H1 (cell line): ENCODE data around the gene TRABD. TPM values are rescaled to one million over a fixed set of nuclear protein-coding genes. Genes with fewer than 3 reads are reported as not detected.

Experiments used
- CTCF ChIA-PET: fragments of 300-600 bp; sonication (Branson Sonifier 250); formaldehyde crosslinking; loops from one replicate; lab custom pipeline; 2021; ENCODE audit not compliant: partially characterized antibody; lab: Charles Lee
- POLR2A ChIA-PET: fragments of 300-600 bp; sonication (Branson Sonifier 250); formaldehyde crosslinking; loops from one replicate; lab custom pipeline; 2021; ENCODE audit warnings: inconsistent platforms; ENCODE audit not compliant: partially characterized antibody; lab: Charles Lee
- DNase-seq, 2 experiments: peaks; one replicate each; pipeline versions ENCODE4 v3.0.0 to v3.0.0-alpha.2; 2010 to 2022; ENCODE audit warnings: low spot score in 2 of 2, low read depth in 1 of 2, mixed read lengths in 1 of 2
- FAIRE-seq: peaks from 2 replicates; lab custom pipeline; 2011; peaks lifted over from hg19 to GRCh38; lab: Jason Lieb, UNC
- H2AFZ ChIP-seq: 2 replicates; pipeline ENCODE4 v1.8.1; 2012; ENCODE audit warnings: low read length, inconsistent platforms
- H2AK5ac ChIP-seq: 2 replicates; pipeline ENCODE4 v1.6.1; 2013; ENCODE audit warnings: low read depth, low read length
- H2BK120ac ChIP-seq: replicated peaks from 2 replicates; pipeline ENCODE3; 2013; ENCODE audit warnings: low read depth, low read length, inconsistent platforms
- H2BK12ac ChIP-seq: 2 replicates; pipeline ENCODE4 v1.6.1; 2013; ENCODE audit warnings: low read depth, low read length
- H2BK15ac ChIP-seq: 2 replicates; pipeline ENCODE4 v1.6.1; 2013; ENCODE audit warnings: low read length
- H2BK20ac ChIP-seq: 2 replicates; pipeline ENCODE4 v1.6.1; 2013; ENCODE audit warnings: low read length
- H2BK5ac ChIP-seq: 2 replicates; pipeline ENCODE4 v1.6.1; 2013; ENCODE audit warnings: low read depth, low read length
- H3K14ac ChIP-seq: 2 replicates; pipeline ENCODE4 v1.6.1; 2013; ENCODE audit warnings: inconsistent platforms; ENCODE audit not compliant: insufficient read length
- H3K18ac ChIP-seq: 2 replicates; pipeline ENCODE4 v1.6.1; 2013; ENCODE audit warnings: low read length; ENCODE audit errors: extremely low read depth
- H3K23ac ChIP-seq: 2 replicates; pipeline ENCODE4 v1.6.1; 2013; ENCODE audit warnings: inconsistent platforms; ENCODE audit not compliant: insufficient read length
- H3K23me2 ChIP-seq: 2 replicates; pipeline ENCODE4 v1.6.1; 2013; ENCODE audit warnings: low read depth, low read length
- H3K27ac ChIP-seq: 2 replicates; pipeline ENCODE4 v1.6.1; 2011; ENCODE audit warnings: low read depth, low read length, inconsistent platforms
- H3K27me3 ChIP-seq, 4 experiments: replicated peaks in 1 of 4; 1 replicate in 1 of 4; 2 replicates in 3 of 4; pipeline versions ENCODE4 v1.6.1 to v1.8.1; 2011 to 2013; ENCODE audit warnings: low read length in 3 of 4, mild to moderate bottlenecking in 3 of 4, inconsistent platforms in 2 of 4, mixed read lengths in 2 of 4, moderate library complexity in 1 of 4; ENCODE audit not compliant: control insufficient read depth in 3 of 4, insufficient read depth in 3 of 4; ENCODE audit errors: extremely low read depth in 1 of 4
- H3K36me3 ChIP-seq, 4 experiments: 2 replicates each; pipeline versions ENCODE4 v1.6.1 to v1.8.1; 2011 to 2013; ENCODE audit warnings: mild to moderate bottlenecking in 4 of 4, low read length in 3 of 4, moderate library complexity in 2 of 4, control low read depth in 1 of 4, inconsistent platforms in 1 of 4; ENCODE audit not compliant: insufficient read depth in 4 of 4, control insufficient read depth in 2 of 4
- H3K4ac ChIP-seq: replicated peaks from 2 replicates; pipeline ENCODE3; 2013; ENCODE audit warnings: low read length, low read depth, mixed read lengths, inconsistent platforms; ENCODE audit not compliant: insufficient read length
- H3K4me1 ChIP-seq, 4 experiments: replicated peaks in 1 of 4; 1 replicate in 1 of 4; 2 replicates in 3 of 4; pipeline versions ENCODE4 v1.6.1 to v1.8.1; 2011 to 2013; ENCODE audit warnings: low read length in 3 of 4, inconsistent platforms in 2 of 4, mixed read lengths in 1 of 4; ENCODE audit not compliant: insufficient read depth in 4 of 4, control insufficient read depth in 3 of 4
- H3K4me2 ChIP-seq, 2 experiments: 2 replicates each; pipeline versions ENCODE4 v1.6.1 to v1.8.1; 2011 to 2013; ENCODE audit warnings: low read depth in 2 of 2, low read length in 2 of 2, control low read depth in 1 of 2, inconsistent platforms in 1 of 2, mild to moderate bottlenecking in 1 of 2; ENCODE audit not compliant: insufficient read depth in 1 of 2
- H3K4me3 ChIP-seq, 4 experiments: fragments of 200-600, 300-600 bp in 1 of 4; sonication (generic), shearing (Covaris generic), sonication (Bioruptor Twin) in 1 of 4; 2 replicates each; pipeline versions ENCODE4 v1.5.1 to v1.8.1; 2011 to 2016; ENCODE audit warnings: low read length in 4 of 4, low read depth in 3 of 4, control low read depth in 2 of 4, inconsistent platforms in 2 of 4, mild to moderate bottlenecking in 2 of 4, mixed read lengths in 1 of 4, moderate library complexity in 1 of 4; ENCODE audit not compliant: insufficient read depth in 2 of 4; ENCODE audit errors: extremely low read depth in 1 of 4
- H3K56ac ChIP-seq: replicated peaks from 2 replicates; pipeline ENCODE3; 2013; ENCODE audit warnings: low read depth, mild to moderate bottlenecking, mixed read lengths, low read length, inconsistent platforms; ENCODE audit not compliant: insufficient read length
- H3K79me1 ChIP-seq: 2 replicates; pipeline ENCODE4 v1.6.1; 2013; ENCODE audit warnings: low read depth, low read length, control low read depth
- H3K79me2 ChIP-seq, 2 experiments: 2 replicates each; pipeline versions ENCODE4 v1.6.1 to v1.8.1; 2012 to 2013; ENCODE audit warnings: low read length in 2 of 2, mild to moderate bottlenecking in 2 of 2, inconsistent platforms in 1 of 2; ENCODE audit not compliant: insufficient read depth in 2 of 2, control insufficient read depth in 1 of 2
- H3K9ac ChIP-seq, 4 experiments: replicated peaks in 1 of 4; 1 replicate in 1 of 4; 2 replicates in 3 of 4; pipeline versions ENCODE4 v1.6.1 to v1.8.1; 2011 to 2013; ENCODE audit warnings: low read depth in 3 of 4, low read length in 3 of 4, control low read depth in 2 of 4, mild to moderate bottlenecking in 2 of 4, moderate library complexity in 2 of 4, inconsistent platforms in 1 of 4; ENCODE audit errors: extremely low read depth in 1 of 4
- H3K9me3 ChIP-seq, 2 experiments: 2 replicates each; pipeline versions ENCODE4 v1.6.1 to v1.8.1; 2012 to 2013; ENCODE audit warnings: mild to moderate bottlenecking in 2 of 2, moderate library complexity in 2 of 2, control low read depth in 1 of 2, inconsistent platforms in 1 of 2, low read depth in 1 of 2, low read length in 1 of 2, mixed read lengths in 1 of 2; ENCODE audit not compliant: insufficient read depth in 2 of 2
- H4K20me1 ChIP-seq, 2 experiments: replicated peaks in 1 of 2; 2 replicates each; pipeline versions ENCODE3 to v1.8.1; 2011 to 2013; ENCODE audit warnings: inconsistent platforms in 2 of 2, low read length in 2 of 2, mild to moderate bottlenecking in 1 of 2; ENCODE audit not compliant: insufficient read depth in 2 of 2, control insufficient read depth in 1 of 2
- H4K5ac ChIP-seq: 2 replicates; pipeline ENCODE4 v1.6.1; 2013; ENCODE audit warnings: low read length, low read depth, mixed read lengths, inconsistent platforms; ENCODE audit not compliant: insufficient read length
- H4K8ac ChIP-seq: 2 replicates; pipeline ENCODE4 v1.8.0; 2013; ENCODE audit warnings: mild to moderate bottlenecking, moderate library complexity, low read length, inconsistent platforms; ENCODE audit not compliant: insufficient read depth; ENCODE audit errors: extremely low read depth
- H4K91ac ChIP-seq: replicated peaks from 2 replicates; pipeline ENCODE3; 2013; ENCODE audit warnings: low read length, mixed read lengths, inconsistent platforms; ENCODE audit not compliant: insufficient read length
- ATF2 ChIP-seq: IDR thresholded peaks from 2 replicates; pipeline ENCODE4 v1.6.1; 2012; ENCODE audit warnings: low read length, inconsistent platforms
- BACH1 ChIP-seq: IDR thresholded peaks from 2 replicates; pipeline ENCODE4 v1.6.1; 2012; ENCODE audit warnings: low read length, improper control_type of control experiment
- NANOG ChIP-seq: IDR thresholded peaks from 2 replicates; pipeline ENCODE4 v1.6.1; 2011; ENCODE audit warnings: low read length, low read depth, mild to moderate bottlenecking, inconsistent platforms; ENCODE audit not compliant: insufficient read depth, poor library complexity, severe bottlenecking
- NRF1 ChIP-seq: IDR thresholded peaks from 2 replicates; pipeline ENCODE4 v1.6.1; 2011; ENCODE audit warnings: mild to moderate bottlenecking, low read depth, low read length, improper control_type of control experiment
- PHF8 ChIP-seq: fragments of 200-600 bp; sonication (generic); conservative IDR thresholded peaks from 2 replicates; pipeline ENCODE4 v1.7.1; 2012; ENCODE audit warnings: low read depth, mild to moderate bottlenecking, inconsistent platforms, low read length, moderate library complexity
- RNF2 ChIP-seq: fragments of 200-900, 300-1000 bp; sonication (generic); IDR thresholded peaks from 2 replicates; pipeline ENCODE4 v1.7.1; 2016; ENCODE audit warnings: borderline replicate concordance, low read depth, mild to moderate bottlenecking, antibody characterized with exemption, low read length; ENCODE audit not compliant: poor library complexity, severe bottlenecking; ENCODE audit errors: missing control alignments
- SP4 ChIP-seq: IDR thresholded peaks from 2 replicates; pipeline ENCODE4 v1.6.1; 2012; ENCODE audit warnings: low read length, inconsistent platforms
- TCF12 ChIP-seq: IDR thresholded peaks from 2 replicates; pipeline ENCODE4 v1.6.1; 2011; ENCODE audit warnings: low read depth, mild to moderate bottlenecking, low read length
- ZNF274 ChIP-seq: IDR thresholded peaks from 2 replicates; pipeline ENCODE4 v1.7.0; 2012; ENCODE audit warnings: low read length, borderline replicate concordance; ENCODE audit errors: extremely low read depth
- WGBS, 2 experiments: shearing (Covaris generic) in 1 of 2; methylation state at CpG; one replicate each; pipeline versions ENCODE4 v1.1.6 to v1.1.7; 2013 to 2015; ENCODE audit warnings: low lambda C conversion rate in 2 of 2, mixed read lengths in 2 of 2, inconsistent platforms in 1 of 2, low coverage in 1 of 2, missing lambda C conversion rate in 1 of 2; ENCODE audit not compliant: insufficient replicate concordance in 2 of 2, insufficient coverage in 1 of 2, insufficient read length in 1 of 2; ENCODE audit errors: extremely low coverage in 1 of 2, missing lambda C conversion rate in 1 of 2; 5-methylcytosine and 5-hydroxymethylcytosine counted together
- polyA plus RNA-seq, 7 experiments: library from polyadenylated mRNA; depleted of rRNA in 3 of 7; stranded (reverse) in 5 of 7; unstranded in 2 of 7; fragments of >200 nt in 5 of 7; fragments of 200-250 nt in 2 of 7; gene quantifications; 1 replicate in 5 of 7; 2 replicates in 1 of 7; 4 replicates in 1 of 7; pipeline versions ENCODE4 v1.2.1 to v1.2.3, GENCODE V29; 2011 to 2013; ENCODE audit warnings: missing spikeins in 2 of 7, mixed read lengths in 2 of 7
- total RNA-seq: library from RNA; stranded (reverse); fragmentation: NEBNext Ultra II Directional; extraction: Animal tissue kit (Norgen Biotek cat#: 25700); gene quantifications from 2 replicates; pipeline ENCODE4 v1.2.1, GENCODE V29; 2021

TRABD gene
- total and polyA plus RNA-seq, 2 of the 8 experiments (the other 6 are each of a cell fraction or from before 2014, with no cell fraction given), result 44.2 to 57.5 TPM

GRCh38 chr22:50245214-50246072 lies 59.7 kb downstream of the TRABD start:
- Histone ChIP-seq H3K23me2 (peaks cover 14% of the 10 kb centered on the region), H3K23ac (no peak overlapping the region), H3K27ac (peak overlapping the region; percentile 70), H3K14ac (no peak overlapping the region), H4K91ac (peak overlapping the region; percentile 91), H4K20me1 (peaks cover 2 to 23% of the 10 kb centered on the region in 2 experiments), H3K9me3 (no peaks in the 10 kb centered on the region), H3K27me3 (no peaks in the 10 kb centered on the region), H3K36me3 (no peaks in the 10 kb centered on the region), H3K4ac (peak overlapping the region; percentile 87), H3K79me1 (peaks cover 15% of the 10 kb centered on the region), H2AK5ac (no peak overlapping the region; the same call in 1 of the 2 replicates), H4K8ac (peak overlapping the region; percentile 84), H2BK12ac (no peak overlapping the region; the same call in 1 of the 2 replicates), H2BK120ac (no peak overlapping the region), H3K4me2 (peak overlapping the region; percentile 92 to 97), H2AFZ (no peak overlapping the region), H2BK15ac (no peak overlapping the region), H2BK20ac (no peak overlapping the region), H3K9ac (peak overlapping the region; percentile 68 to 82 (median 78); a peak in 6 of 7 replicates), H3K18ac (peak overlapping the region; percentile 95), H3K56ac (no peak overlapping the region), H3K4me1 (peaks cover 0 to 27% (median 20%) of the 10 kb centered on the region in 4 experiments; a peak in 6 of 7 replicates), H4K5ac (peak overlapping the region; percentile 87), H3K79me2 (peaks cover 4 to 22% of the 10 kb centered on the region in 2 experiments; a peak in 3 of 4 replicates), H2BK5ac (peak overlapping the region; percentile 89), H3K4me3 (peak overlapping the region; percentile 87 to 96 (median 90))
- ChIA-PET CTCF (interaction anchor here (0.9 kb wide), 1 partner anchor 96 kb away, joined by 3 read pairs; no protein-coding TSS in a partner anchor), POLR2A (interaction anchor here (1.2 to 1.6 kb wide), 5 partner anchors 9 to 197 kb away, joined by 3 to 5 read pairs (median 3); partner anchors contain the start of gene SELENOO)
- no peak for FAIRE-seq
- WGBS, 2 experiments, result 41% methylated on average over 19 of the region's 53 CpGs; no CpG with 5 or more reads in 1 of the 2 experiments
- DNase-seq, result no peak
- TF ChIP-seq PHF8 (no peak), RNF2 (no peak), ZNF274 (no peak), NANOG (no peak), BACH1 (no peak), SP4 (no peak), ATF2 (no peak), NRF1 (no peak), TCF12 (no peak)
